ENCODE measurements around the gene PHLDA2.

PHLDA2 gene

GRCh38 chr11:2927851-2928604 is 1.2 kb downstream of the PHLDA2 start:
- no peak for DNase-seq

DNA sequence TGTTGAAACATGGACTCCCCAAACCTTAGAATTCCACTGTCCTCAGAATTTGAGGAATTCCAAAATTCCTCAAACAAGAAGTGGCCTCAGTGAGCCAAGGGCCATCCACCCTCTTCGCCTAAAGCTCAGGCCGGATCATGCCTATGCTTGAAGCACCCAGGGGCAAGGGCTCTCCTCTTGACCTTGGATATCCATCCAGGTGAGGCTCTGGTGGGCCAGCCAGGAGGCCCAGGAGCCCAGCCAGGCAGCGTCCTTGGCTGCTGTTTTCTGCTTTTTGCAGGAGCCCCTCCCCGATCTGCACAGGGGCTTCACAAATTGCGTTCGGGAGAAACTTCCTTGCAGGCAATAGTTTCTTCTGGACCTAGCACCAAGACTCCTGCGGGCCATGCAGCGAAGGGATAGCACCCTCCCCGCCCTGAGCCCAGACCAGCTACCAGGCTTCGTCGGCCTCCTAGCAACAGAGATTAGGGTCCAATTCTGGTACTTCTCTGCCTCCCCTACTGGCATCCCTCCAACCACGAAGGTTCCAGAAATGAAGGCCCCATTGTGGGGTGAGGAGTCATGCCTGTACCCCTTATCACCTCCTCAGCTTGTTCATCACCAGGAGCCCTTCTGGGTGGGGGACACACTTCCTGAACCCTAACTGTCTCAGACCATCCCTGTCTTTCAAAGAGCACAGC is 2.0 kb downstream of the PHLDA2 start:
- DNase-seq = no peak

DNA sequence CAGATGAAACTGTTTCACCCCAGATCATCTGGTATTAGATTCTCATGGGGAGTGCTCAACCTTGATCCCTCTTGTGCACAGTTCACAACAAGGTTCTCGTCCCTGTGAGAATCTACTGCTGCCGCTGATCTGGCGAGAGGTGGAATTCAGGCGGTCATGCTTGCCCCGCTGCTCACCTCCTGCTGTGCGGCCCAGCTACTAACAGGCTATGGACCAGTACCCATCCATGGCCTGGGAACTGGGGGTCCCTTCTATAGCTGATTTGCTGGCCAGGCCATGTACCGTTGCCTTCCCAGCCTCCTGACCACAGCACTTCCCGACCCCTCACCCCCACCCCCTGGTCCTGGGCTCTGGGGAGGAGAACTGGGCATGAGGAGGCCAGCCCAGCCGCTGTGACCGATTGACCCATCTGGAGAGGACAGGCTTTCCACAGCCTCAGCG is 2.6 kb downstream of the PHLDA2 start:
- DNase-seq = no peak

- DNase-seq = no peak
Observed at GRCh38 chr11:2924821-2925675, 4.2 kb downstream of the PHLDA2 start.

GRCh38 chr11:2924381-2924780 is 4.8 kb downstream of the PHLDA2 start:
- DNase-seq = no peak

- no peak for DNase-seq
Observed at GRCh38 chr11:2923446-2924375, 5.5 kb downstream of the PHLDA2 start.

- no peak for DNase-seq
Observed at GRCh38 chr11:2922655-2923054, 6.6 kb downstream of the PHLDA2 start.

DNA sequence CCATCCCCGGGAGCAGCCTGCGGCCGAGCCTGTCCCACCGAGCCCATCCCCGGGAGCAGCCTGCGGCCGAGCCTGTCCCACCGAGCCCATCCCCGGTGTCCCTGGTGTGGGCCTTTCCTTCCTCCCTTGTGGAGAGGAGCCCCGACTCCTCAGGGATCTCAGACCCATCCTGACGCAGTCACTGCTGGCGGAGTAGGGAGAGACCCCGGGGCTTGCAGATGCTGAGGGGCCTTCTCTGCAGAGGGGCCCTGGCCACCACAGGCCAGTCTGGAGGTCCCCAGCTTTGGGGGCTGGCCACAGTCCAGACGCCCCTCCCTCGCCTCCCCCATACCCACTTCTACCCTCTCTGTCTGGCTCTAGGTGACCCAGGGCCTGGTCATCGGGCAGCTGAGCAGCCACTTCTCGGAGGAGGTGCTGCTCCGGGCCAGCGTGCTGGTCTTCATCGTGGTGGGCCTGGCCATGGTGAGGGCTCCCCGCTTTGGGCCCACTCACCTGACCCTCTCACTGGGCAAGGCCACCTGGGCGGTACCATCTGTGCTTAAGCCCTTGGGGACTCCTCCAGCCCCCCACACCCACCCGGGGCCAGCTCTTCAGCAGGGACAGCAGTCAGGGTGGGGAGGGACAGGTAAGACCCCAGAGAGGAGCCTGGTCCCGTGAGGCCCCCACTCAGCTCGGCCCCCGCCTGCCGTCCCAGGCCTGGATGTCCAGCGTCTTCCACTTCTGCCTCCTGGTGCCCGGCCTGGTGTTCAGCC is 7.3 kb downstream of the PHLDA2 start:
- no peak for DNase-seq

DNA sequence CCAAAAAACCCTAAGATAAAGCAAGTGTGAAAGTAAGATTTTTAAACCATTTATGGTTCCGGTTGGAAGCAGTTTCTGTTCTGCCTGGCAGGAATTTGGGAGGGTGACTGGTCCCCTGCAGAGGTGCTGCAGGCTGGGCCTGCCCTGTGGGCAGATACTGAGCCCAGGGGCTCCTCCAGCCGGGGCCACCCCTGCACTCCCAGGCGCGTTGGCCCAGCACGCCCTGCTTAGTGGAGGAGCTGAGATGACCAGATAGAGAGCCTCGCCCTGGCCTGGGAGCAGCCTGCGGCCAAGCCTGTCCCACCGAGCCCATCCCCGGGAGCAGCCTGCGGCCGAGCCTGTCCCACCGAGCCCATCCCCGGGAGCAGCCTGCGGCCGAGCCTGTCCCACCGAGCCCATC is 8.0 kb downstream of the PHLDA2 start:
- no peak for DNase-seq

GRCh38 chr11:2920343-2920742 is 8.9 kb downstream of the PHLDA2 start:
- no peak for DNase-seq

DNA sequence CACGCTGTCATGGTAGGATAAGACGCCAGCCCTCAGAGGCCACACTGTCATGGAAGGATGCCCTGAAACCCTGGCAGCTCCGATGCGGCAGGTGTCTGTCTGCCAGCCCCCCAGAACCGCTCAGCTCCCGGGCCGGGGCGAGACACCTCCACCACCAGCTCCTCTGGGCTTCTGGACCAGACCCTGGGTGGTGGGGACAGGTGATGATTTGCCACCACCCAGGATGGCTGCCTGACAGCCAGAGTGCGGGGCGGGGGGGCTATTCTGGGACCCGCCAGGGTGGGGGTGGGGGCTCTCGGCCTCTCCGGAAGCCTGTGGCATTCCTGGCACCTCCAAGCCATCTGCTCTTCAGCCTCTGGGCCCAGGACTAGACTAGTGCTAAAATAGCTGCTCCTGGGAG is 9.4 kb downstream of the PHLDA2 start:
- no peak for DNase-seq

GRCh38 chr11:2919188-2919587 is 10.0 kb downstream of the PHLDA2 start:
- DNase-seq = no peak

GRCh38 chr11:2917842-2918490 is 11.3 kb downstream of the PHLDA2 start:
- no peak for DNase-seq

GRCh38 chr11:2916892-2917645 is 12.2 kb downstream of the PHLDA2 start:
- no peak for DNase-seq

DNA sequence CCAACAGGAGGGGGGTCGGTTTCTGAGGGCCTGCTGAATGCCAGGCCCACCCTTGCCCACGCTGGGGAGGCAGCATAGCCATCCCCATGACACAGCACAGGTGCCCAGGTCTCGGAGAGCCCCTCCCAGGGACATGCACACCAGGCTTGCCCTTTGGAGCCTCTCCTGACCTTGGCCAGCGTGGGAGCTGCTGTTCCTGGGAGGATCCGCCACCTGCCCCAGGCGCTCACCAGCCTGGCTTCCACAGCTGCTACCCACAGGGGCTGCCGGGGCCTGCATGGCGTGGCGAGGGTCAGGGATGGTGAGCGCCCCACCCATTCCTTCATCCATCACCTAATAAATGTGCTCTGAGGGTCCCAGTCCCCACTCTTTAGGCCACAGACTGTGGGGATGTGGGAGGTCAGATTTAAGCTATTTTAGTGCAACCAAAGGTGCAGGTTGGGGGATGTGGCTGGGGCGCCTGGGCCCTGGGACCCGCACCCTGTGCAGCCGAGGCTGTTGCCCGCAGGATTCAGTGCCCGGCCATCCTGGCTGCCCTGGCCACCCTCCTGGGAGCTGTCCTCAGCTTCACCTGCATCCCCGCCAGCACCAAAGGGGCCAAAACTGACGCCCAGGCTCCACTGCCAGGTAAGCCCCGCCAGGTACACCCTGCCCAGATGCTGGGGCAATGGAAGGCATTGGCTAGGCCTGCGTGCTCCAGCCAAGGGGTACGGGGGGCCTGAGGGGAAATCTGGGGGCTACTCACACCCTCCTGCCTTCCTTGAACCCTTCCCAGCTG is 12.9 kb downstream of the PHLDA2 start:
- DNase-seq = no peak

DNA sequence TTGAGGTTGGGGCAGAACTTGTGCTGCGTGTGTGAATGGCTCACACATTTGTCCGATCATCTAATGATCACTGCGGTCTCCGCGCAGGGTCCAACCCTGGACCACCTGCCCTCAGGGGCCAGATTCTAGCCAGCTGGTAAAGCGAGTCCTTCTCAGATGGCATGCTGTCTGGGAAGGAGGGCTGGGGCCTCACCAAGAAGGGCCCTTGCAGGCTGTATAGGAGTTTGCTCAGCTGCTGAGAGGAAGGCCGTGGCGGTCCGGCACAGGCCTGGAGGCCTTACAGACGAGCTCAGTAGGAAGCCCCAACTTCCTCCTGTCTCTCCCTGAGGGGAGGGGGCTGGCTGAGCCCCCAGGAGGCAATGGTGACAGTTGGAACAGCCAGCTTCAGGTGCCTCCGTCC is 13.7 kb downstream of the PHLDA2 start:
- DNase-seq = no peak

DNA sequence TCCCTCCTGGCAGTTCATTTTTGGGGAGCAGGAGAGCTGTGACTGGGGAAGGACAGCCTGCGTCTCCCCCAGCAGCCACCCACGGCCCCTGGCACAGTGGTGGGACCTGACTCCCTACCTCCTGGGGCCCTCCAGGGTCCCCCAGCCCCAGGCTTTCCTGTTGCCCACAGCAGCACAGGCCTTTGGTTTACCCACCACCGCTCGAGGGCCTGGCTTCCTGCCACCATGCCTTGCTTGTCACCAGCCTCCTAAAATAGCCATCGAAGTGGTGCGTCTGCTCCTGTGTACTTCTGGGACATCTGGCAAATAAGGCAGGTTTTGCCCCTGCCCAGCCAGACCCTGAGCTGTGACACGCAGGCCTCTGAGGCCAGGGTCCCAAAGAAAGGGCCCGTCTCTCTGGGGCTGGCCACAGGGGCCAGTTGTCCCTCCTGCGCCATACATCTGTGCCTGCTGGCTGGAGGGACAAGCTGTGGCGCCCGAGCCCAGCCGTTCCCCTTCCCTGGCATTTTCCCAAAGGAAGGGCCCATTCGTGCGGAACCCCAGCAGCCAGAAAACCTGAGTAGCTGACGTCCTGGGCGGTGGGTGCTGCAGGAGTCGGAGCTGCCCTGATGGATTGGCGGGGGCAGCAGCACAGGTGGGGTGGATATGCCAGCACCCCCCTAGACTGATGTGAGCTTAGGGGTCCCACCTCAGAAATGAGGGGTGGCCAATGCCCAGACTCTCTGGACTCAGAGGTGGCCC is 14.6 kb downstream of the PHLDA2 start:
- DNase-seq = no peak

GRCh38 chr11:2913776-2914175 is 15.4 kb downstream of the PHLDA2 start:
- DNase-seq = no peak

- no peak for DNase-seq
Observed at GRCh38 chr11:2913019-2913431, 16.2 kb downstream of the PHLDA2 start.
